Esophagus muscularis mucosa (tissue), 3 donors: ENCODE data around the gene PDGFA.

Source experiments
- CTCF ChIP-seq, 3 experiments: fragments of 200-600 bp in 2 of 3; fragments of 450-650 bp in 1 of 3; sonication (generic) in 2 of 3; IDR thresholded peaks; one replicate each; pipeline ENCODE4 v1.5.1; 2017 to 2019; ENCODE audit warnings: antibody characterized with exemption in 3 of 3, mild to moderate bottlenecking in 2 of 3, moderate library complexity in 1 of 3
- POLR2A ChIP-seq: fragments of 450-650 bp; IDR thresholded peaks from one replicate; pipeline ENCODE4 v1.6.1; 2017; ENCODE audit warnings: antibody characterized with exemption, moderate library complexity, mild to moderate bottlenecking, low read depth
- POLR2AphosphoS5 ChIP-seq, 2 donors: sonication (generic); formaldehyde crosslinking; IDR thresholded peaks; one replicate each; pipeline ENCODE4 v1.6.1; 2017; ENCODE audit warnings: antibody characterized with exemption in 2 of 2

- TF ChIP-seq POLR2AphosphoS5 (IDR thresholded peaks at IDR 0.05) (no peak), POLR2A (no peak), CTCF (IDR thresholded peaks at IDR 0.05) (no peak)
These were observed 8.1 kb upstream of the PDGFA start for GRCh38 chr7:527723-528122.
